DND-41 (cell line): ENCODE results near the gene ZPR1.

Experiments used
- ATAC-seq: fragments of 200-7000 bp; cut with Tn5 transposase; 3 replicates; pipeline ENCODE4 v1.9.1; 2021; ENCODE audit warnings: low read depth; ENCODE audit not compliant: insufficient read depth
- DNase-seq: peaks from one replicate; pipeline ENCODE4 v3.0.0-alpha.2; 2020
- H2AFZ ChIP-seq: 2 replicates; pipeline ENCODE4 v1.6.0; 2012; ENCODE audit warnings: low read depth, low read length
- H3K27ac ChIP-seq: 2 replicates; pipeline ENCODE4 v1.5.1; 2012; ENCODE audit warnings: low read length, inconsistent platforms
- H3K27me3 ChIP-seq: fragments of 200-600 bp; sonication (generic); 2 replicates; pipeline ENCODE4 v1.6.0; 2012; ENCODE audit warnings: low read length, mild to moderate bottlenecking, inconsistent platforms; ENCODE audit not compliant: insufficient read depth, poor library complexity
- H3K36me3 ChIP-seq: 2 replicates; pipeline ENCODE4 v1.5.1; 2012; ENCODE audit warnings: low read length, inconsistent platforms; ENCODE audit not compliant: insufficient read depth
- H3K4me1 ChIP-seq: 2 replicates; pipeline ENCODE4 v1.5.1; 2012; ENCODE audit warnings: mild to moderate bottlenecking, low read length; ENCODE audit not compliant: insufficient read depth
- H3K4me2 ChIP-seq: 2 replicates; pipeline ENCODE4 v1.6.0; 2012; ENCODE audit warnings: mild to moderate bottlenecking, moderate library complexity, low read length, inconsistent platforms; ENCODE audit not compliant: insufficient read depth
- H3K4me3 ChIP-seq, 2 experiments: fragments of 200-600 bp in 1 of 2; shearing (Covaris generic) in 1 of 2; 2 replicates each; pipeline ENCODE4 v1.5.1; 2012 to 2016; ENCODE audit warnings: inconsistent platforms in 2 of 2, low read length in 2 of 2, mild to moderate bottlenecking in 2 of 2, low read depth in 1 of 2, moderate library complexity in 1 of 2
- H3K79me2 ChIP-seq: 2 replicates; pipeline ENCODE4 v1.6.0; 2012; ENCODE audit warnings: low read length, inconsistent platforms; ENCODE audit not compliant: insufficient read depth
- H3K9ac ChIP-seq: 2 replicates; pipeline ENCODE4 v1.6.0; 2012; ENCODE audit warnings: low read depth, mild to moderate bottlenecking, inconsistent platforms, low read length, moderate library complexity
- H3K9me3 ChIP-seq: 2 replicates; pipeline ENCODE4 v1.5.1; 2012; ENCODE audit warnings: low read length, moderate library complexity, mild to moderate bottlenecking, inconsistent platforms; ENCODE audit not compliant: insufficient read depth, severe bottlenecking
- H4K20me1 ChIP-seq: 2 replicates; pipeline ENCODE4 v1.6.0; 2012; ENCODE audit warnings: low read length; ENCODE audit not compliant: insufficient read depth
- CTCF ChIP-seq: IDR thresholded peaks from 2 replicates; pipeline ENCODE4 v1.5.1; 2012; ENCODE audit warnings: borderline replicate concordance, low read length, moderate library complexity, mild to moderate bottlenecking; ENCODE audit not compliant: poor library complexity, severe bottlenecking; ENCODE audit errors: extremely low read depth
- EZH2 ChIP-seq: IDR thresholded peaks from 3 replicates; pipeline ENCODE4 v1.6.1; 2012; ENCODE audit warnings: borderline replicate concordance, low read depth, mild to moderate bottlenecking, moderate library complexity, low read length, inconsistent platforms; ENCODE audit not compliant: severe bottlenecking

Gene ZPR1

GRCh38 chr11:116832350-116833290 is 44.8 kb upstream of the ZPR1 start:
- no peak for TF ChIP-seq EZH2
- TF ChIP-seq CTCF, result peak; percentile 19

GRCh38 chr11:116831790-116832349 is 44.0 kb upstream of the ZPR1 start:
- H3K4me1 ChIP-seq, result peaks cover 21% of the 10 kb centered on the region
- ATAC-seq, result no peak
- no peak overlapping the region for H3K4me3 ChIP-seq
- H3K27ac ChIP-seq, result no peak overlapping the region
- TF ChIP-seq CTCF, result no peak
- no peak for TF ChIP-seq EZH2
- H4K20me1 ChIP-seq, result no peaks in the 10 kb centered on the region
- H3K79me2 ChIP-seq, result no peaks in the 10 kb centered on the region
- DNase-seq, result no peak
- no peak overlapping the region for H3K9ac ChIP-seq
- no peaks in the 10 kb centered on the region for H3K9me3 ChIP-seq
- no peaks in the 10 kb centered on the region for H3K27me3 ChIP-seq
- H3K36me3 ChIP-seq, result no peaks in the 10 kb centered on the region
- no peak overlapping the region for H2AFZ ChIP-seq
- H3K4me2 ChIP-seq, result no peak overlapping the region

More at GRCh38 chr11:116832350-116833290, 44.8 kb upstream of the ZPR1 start:
- no peaks in the 10 kb centered on the region for H3K27me3 ChIP-seq
- H3K4me1 ChIP-seq, result peaks cover 21% of the 10 kb centered on the region
- no peak overlapping the region for H2AFZ ChIP-seq
- no peak overlapping the region for H3K9ac ChIP-seq
- H4K20me1 ChIP-seq, result no peaks in the 10 kb centered on the region
- H3K36me3 ChIP-seq, result no peaks in the 10 kb centered on the region
- H3K9me3 ChIP-seq, result no peaks in the 10 kb centered on the region
- H3K4me3 ChIP-seq, result no peak overlapping the region
- H3K4me2 ChIP-seq, result no peak overlapping the region
- ATAC-seq, result no peak
- no peaks in the 10 kb centered on the region for H3K79me2 ChIP-seq
- no peak for DNase-seq
- no peak overlapping the region for H3K27ac ChIP-seq

DNA sequence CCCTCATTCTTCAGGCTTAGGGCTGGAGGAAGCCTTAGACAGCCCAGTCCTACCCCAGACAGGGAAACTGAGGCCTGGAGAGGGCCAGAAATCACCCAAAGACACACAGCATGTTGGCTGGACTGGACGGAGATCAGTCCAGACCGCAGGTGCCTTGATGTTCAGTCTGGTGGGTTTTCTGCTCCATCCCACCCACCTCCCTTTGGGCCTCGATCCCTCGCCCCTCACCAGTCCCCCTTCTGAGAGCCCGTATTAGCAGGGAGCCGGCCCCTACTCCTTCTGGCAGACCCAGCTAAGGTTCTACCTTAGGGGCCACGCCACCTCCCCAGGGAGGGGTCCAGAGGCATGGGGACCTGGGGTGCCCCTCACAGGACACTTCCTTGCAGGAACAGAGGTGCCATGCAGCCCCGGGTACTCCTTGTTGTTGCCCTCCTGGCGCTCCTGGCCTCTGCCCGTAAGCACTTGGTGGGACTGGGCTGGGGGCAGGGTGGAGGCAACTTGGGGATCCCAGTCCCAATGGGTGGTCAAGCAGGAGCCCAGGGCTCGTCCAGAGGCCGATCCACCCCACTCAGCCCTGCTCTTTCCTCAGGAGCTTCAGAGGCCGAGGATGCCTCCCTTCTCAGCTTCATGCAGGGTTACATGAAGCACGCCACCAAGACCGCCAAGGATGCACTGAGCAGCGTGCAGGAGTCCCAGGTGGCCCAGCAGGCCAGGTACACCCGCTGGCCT is 42.5 kb upstream of the ZPR1 start:
- H2AFZ ChIP-seq, result no peak overlapping the region
- peaks cover 7% of the 10 kb centered on the region for H3K4me1 ChIP-seq
- no peak overlapping the region for H3K4me3 ChIP-seq
- H3K36me3 ChIP-seq, result no peaks in the 10 kb centered on the region
- H3K9ac ChIP-seq, result no peak overlapping the region
- ATAC-seq (no peak), DNase-seq (no peak)
- no peaks in the 10 kb centered on the region for H4K20me1 ChIP-seq
- no peak overlapping the region for H3K4me2 ChIP-seq
- no peak for TF ChIP-seq CTCF
- TF ChIP-seq EZH2, result no peak
- no peaks in the 10 kb centered on the region for H3K9me3 ChIP-seq
- no peaks in the 10 kb centered on the region for H3K27me3 ChIP-seq
- no peak overlapping the region for H3K27ac ChIP-seq
- no peaks in the 10 kb centered on the region for H3K79me2 ChIP-seq
